HEK293T (cell line): ENCODE measurements around the gene SGCA.

ENCODE experiments used
- CTCF ChIA-PET: fragments of 350-600 bp; formaldehyde crosslinking; extraction: SDS; loops from one replicate; lab custom pipeline; 2021; ENCODE audit warnings: antibody characterized with exemption, inconsistent platforms; lab: Yijun Ruan, JAX
- POLR2A ChIA-PET: fragments of 350-600 bp; formaldehyde crosslinking; extraction: SDS; loops from one replicate; lab custom pipeline; 2020; ENCODE audit warnings: antibody characterized with exemption, inconsistent platforms; lab: Yijun Ruan, JAX
- DNase-seq: peaks from one replicate; pipeline ENCODE4 v3.0.0; 2012; ENCODE audit warnings: mixed read lengths; ENCODE audit errors: extremely low spot score
- ARNT ChIP-seq: fragments of 450-650 bp; IDR thresholded peaks from 2 replicates; pipeline ENCODE4 v1.6.1; 2017; ENCODE audit warnings: mild to moderate bottlenecking
- BHLHE40 ChIP-seq: fragments of 450-650 bp; IDR thresholded peaks from 2 replicates; pipeline ENCODE4 v1.6.1; 2016; ENCODE audit warnings: mild to moderate bottlenecking, moderate library complexity, borderline replicate concordance
- CTBP1 ChIP-seq: fragments of 450-650 bp; IDR thresholded peaks from 2 replicates; pipeline ENCODE4 v1.6.1; 2016; ENCODE audit warnings: borderline replicate concordance
- ELF4 ChIP-seq: fragments of 450-650 bp; IDR thresholded peaks from 2 replicates; pipeline ENCODE4 v1.6.1; 2017; ENCODE audit warnings: antibody characterized with exemption
- FOXA1 ChIP-seq: fragments of 450-650 bp; IDR thresholded peaks from 2 replicates; pipeline ENCODE4 v1.6.1; 2016; ENCODE audit warnings: mild to moderate bottlenecking
- FOXK2 ChIP-seq: fragments of 450-650 bp; IDR thresholded peaks from 2 replicates; pipeline ENCODE4 v1.6.1; 2016; ENCODE audit warnings: mild to moderate bottlenecking
- FOXM1 ChIP-seq: fragments of 450-650 bp; IDR thresholded peaks from 2 replicates; pipeline ENCODE4 v1.6.1; 2017; ENCODE audit warnings: mild to moderate bottlenecking, borderline replicate concordance
- HDGF ChIP-seq: fragments of 450-650 bp; IDR thresholded peaks from 2 replicates; pipeline ENCODE4 v1.6.1; 2017; ENCODE audit warnings: antibody characterized with exemption, borderline replicate concordance
- L3MBTL2 ChIP-seq: fragments of 450-650 bp; conservative IDR thresholded peaks from 2 replicates; pipeline ENCODE4 v1.6.1; 2016; ENCODE audit warnings: mild to moderate bottlenecking
- LEF1 ChIP-seq: fragments of 450-650 bp; IDR thresholded peaks from 2 replicates; pipeline ENCODE4 v1.6.1; 2017; ENCODE audit warnings: mild to moderate bottlenecking, borderline replicate concordance
- NFRKB ChIP-seq: fragments of 450-650 bp; IDR thresholded peaks from 2 replicates; pipeline ENCODE4 v1.6.1; 2016; ENCODE audit warnings: mild to moderate bottlenecking, moderate library complexity
- PKNOX1 ChIP-seq: fragments of 450-650 bp; IDR thresholded peaks from 2 replicates; pipeline ENCODE4 v1.6.1; 2016
- SP1 ChIP-seq: fragments of 450-650 bp; IDR thresholded peaks from 2 replicates; pipeline ENCODE4 v1.6.1; 2017
- SUZ12 ChIP-seq: fragments of 450-650 bp; IDR thresholded peaks from 2 replicates; pipeline ENCODE4 v1.6.1; 2016; ENCODE audit warnings: mild to moderate bottlenecking
- TARDBP ChIP-seq: fragments of 450-650 bp; IDR thresholded peaks from 2 replicates; pipeline ENCODE4 v1.6.1; 2016
- ZNF384 ChIP-seq: fragments of 450-650 bp; IDR thresholded peaks from 2 replicates; pipeline ENCODE4 v1.6.1; 2016

The SGCA gene

DNA sequence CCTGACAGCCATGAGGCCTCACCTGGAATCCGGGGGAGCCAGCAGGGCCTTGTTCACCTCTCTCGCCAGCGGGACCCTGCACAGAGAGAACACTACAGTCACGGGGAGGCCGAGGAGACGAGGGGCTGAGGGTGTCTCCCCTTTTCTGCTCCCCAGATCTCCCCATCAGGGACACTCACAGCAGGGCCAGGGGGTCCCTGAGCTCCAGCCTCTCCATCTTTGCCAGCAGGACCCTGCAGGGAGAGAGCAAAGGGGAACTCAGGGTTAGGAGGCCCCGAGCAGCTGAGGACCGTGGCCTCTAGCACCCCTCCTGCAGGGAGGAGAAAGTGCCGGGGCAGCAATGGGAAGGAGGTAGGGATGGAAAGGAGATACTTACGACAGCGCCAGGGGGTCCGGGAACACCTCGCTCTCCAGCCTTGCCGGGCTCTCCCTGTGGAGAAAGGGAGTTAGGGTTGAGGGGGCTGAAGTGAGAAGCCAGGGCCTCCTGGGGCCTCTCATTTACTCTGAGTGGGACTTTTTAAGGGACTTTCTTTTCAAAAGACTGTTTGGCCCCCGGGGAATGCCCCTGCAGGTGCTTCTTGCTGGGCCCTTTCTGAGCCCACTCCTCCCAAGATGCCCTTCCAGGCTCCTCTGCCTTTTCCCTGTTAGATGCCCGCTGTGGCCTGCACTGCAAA, 26.9 kb downstream of the SGCA start:
- TF ChIP-seq NFRKB (no peak), ZNF384 (no peak), CTBP1 (no peak), ARNT (no peak), BHLHE40 (no peak), LEF1 (no peak), PKNOX1 (no peak), HDGF (no peak), FOXK2 (no peak), TARDBP (no peak), L3MBTL2 (no peak), FOXM1 (no peak), SP1 (no peak), ELF4 (no peak)
- CTCF ChIA-PET, result interaction anchor here (0.6 kb wide), 1 partner anchor 105 kb away, joined by 6 read pairs; no protein-coding TSS in a partner anchor

DNA sequence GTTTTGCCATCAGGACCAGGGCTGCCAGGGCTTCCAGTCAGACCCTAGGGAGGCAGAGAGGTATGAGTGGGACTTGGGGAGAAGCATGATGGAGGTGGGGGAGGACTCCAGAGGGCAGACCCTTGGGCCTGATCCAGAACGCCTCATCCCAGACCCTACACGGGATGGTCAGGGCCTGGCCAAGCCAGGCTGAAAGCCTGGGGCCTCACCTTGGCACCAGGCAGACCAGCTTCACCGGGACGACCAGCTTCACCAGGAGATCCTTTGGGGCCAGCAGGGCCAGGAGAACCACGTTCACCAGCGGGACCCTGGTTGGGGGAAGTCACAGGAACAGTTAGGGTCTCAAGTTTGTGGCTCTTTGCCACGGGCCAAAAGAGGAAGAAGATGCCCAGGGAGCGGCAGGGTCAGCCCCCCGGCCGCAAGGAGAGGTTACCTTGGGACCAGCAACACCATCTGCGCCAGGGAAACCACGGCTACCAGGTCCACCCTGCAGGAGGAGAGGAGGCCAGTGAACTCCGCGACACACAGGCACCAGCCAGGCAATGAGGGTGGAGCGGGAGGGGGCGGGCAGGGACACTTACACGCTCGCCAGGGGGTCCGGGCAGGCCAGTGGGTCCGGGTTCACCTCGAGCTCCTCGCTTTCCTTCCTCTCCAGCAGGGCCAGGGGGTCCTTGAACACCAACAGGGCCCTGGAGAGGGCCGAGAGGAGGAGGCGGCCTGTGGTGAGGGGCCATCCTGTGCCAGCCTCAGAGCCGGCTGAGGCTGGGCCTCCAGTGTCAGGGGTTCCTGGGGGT, 28.5 kb downstream of the SGCA start:
- DNase-seq, result no peak
- POLR2A ChIA-PET, result no interaction called here
- TF ChIP-seq FOXK2, result no peak
- TF ChIP-seq PKNOX1, result no peak
- TF ChIP-seq FOXM1, result no peak
- TF ChIP-seq HDGF, result no peak
- CTCF ChIA-PET, result interaction anchor here (0.6 to 4.2 kb wide), 4 partner anchors 17 to 83 kb away, joined by 3 to 32 read pairs (median 4); no protein-coding TSS in a partner anchor

More for the DNA sequence above, 26.9 kb downstream of the SGCA start:
- POLR2A ChIA-PET, result no interaction called here
- DNase-seq, result no peak

DNA sequence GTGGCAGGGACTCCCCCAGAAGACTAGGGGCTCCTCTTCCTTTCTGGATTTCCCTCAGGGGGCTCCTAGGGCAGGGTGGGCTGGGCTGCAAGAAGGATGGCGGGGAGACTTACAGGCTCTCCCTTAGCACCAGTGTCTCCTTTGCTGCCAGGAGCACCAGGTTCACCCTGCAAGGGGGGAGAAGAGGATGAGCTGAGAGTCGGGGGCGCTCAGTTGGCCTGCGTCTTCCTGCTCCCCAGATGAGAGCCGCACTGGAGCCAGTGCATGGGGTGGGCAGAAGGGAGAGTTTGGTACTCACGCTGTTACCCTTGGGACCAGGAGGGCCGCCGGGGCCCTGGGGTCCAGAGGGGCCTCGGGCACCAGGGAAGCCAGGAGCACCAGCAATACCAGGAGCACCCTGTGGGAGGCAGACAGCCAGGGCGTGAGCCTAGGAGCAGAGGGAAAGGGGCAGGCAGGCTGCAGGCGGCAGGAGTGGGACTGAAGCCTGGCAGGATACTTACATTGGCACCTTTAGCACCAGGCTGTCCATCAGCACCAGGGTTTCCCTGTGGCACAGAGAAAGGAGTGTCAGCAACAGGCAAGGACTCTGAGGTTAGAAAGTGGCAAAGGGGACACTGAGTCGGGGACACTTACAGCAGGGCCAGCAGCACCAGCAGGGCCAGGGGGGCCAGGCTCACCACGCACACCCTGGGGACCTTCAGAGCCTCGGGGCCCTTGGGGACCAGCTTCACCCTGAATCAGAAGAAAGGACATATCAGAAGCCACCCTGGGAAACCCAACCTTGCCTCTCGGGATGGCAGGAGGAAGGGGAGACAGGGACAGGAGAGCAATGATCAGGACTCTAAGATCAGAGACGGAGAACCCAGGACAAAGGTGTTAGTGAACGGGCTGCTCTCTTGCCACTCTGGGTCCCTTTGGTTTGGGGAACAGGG, 29.4 kb downstream of the SGCA start:
- ChIA-PET CTCF (interaction anchor here (0.9 to 4.2 kb wide), 2 partner anchors 18 to 26 kb away, joined by 5 to 32 read pairs; no protein-coding TSS in a partner anchor), POLR2A (no interaction called here)
- TF ChIP-seq L3MBTL2 (no peak), ARNT (no peak)
- DNase-seq, result no peak

GRCh38 chr17:50196036-50196435, 30.2 kb downstream of the SGCA start:
- TF ChIP-seq FOXA1, result no peak
- TF ChIP-seq SP1, result no peak
- no peak for TF ChIP-seq HDGF
- TF ChIP-seq ARNT, result no peak
- TF ChIP-seq BHLHE40, result no peak
- TF ChIP-seq SUZ12, result no peak
- no peak for TF ChIP-seq FOXK2
- TF ChIP-seq ELF4, result no peak
- TF ChIP-seq LEF1, result no peak
- TF ChIP-seq FOXM1, result no peak
- no peak for TF ChIP-seq PKNOX1
- no peak for TF ChIP-seq TARDBP
- ChIA-PET POLR2A (interaction anchor here (1.4 kb wide), 1 partner anchor 44 kb away, joined by 7 read pairs; no protein-coding TSS in a partner anchor), CTCF (interaction anchor here (0.9 to 4.2 kb wide), 4 partner anchors 13 to 27 kb away, joined by 3 to 32 read pairs (median 5); no protein-coding TSS in a partner anchor)
- DNase-seq, result no peak

- ChIA-PET CTCF (interaction anchor here (0.8 to 4.2 kb wide), 6 partner anchors 14 to 103 kb away, joined by 3 to 32 read pairs (median 4); no protein-coding TSS in a partner anchor), POLR2A (interaction anchor here (0.8 to 1.4 kb wide), 3 partner anchors 18 to 45 kb away, joined by 3 to 7 read pairs (median 4); no protein-coding TSS in a partner anchor)
- TF ChIP-seq NFRKB (no peak), BHLHE40 (no peak), HDGF (no peak), ZNF384 (no peak), LEF1 (no peak), L3MBTL2 (no peak), FOXM1 (no peak), CTBP1 (no peak), SUZ12 (no peak)
- DNase-seq, result no peak
Observed at GRCh38 chr17:50196826-50197225, 31.0 kb downstream of the SGCA start.
